ENCODE measurements around the gene ITFG1. TPM values are rescaled to one million over a fixed set of nuclear protein-coding genes. Genes with fewer than 3 reads are reported as not detected.

Gene ITFG1
- total and polyA plus RNA-seq, 2 of the 13 experiments (the other 11 are each of a cell fraction or from before 2014, with no cell fraction given), result 74.5 to 150 TPM

- TF ChIP-seq TMF1 (CRISPR knock-in tag; IDR thresholded peaks at IDR 0.05; ENCODE audit: low read depth) (no peak), GPN1 (CRISPR knock-in tag; IDR thresholded peaks at IDR 0.05; ENCODE audit: borderline replicate concordance) (no peak), ATF5 (CRISPR knock-in tag; IDR thresholded peaks at IDR 0.05; ENCODE audit: low read depth) (no peak), CTCF (CRISPR knock-in tag; IDR thresholded peaks at IDR 0.05) (no peak), ZNF563 (CRISPR knock-in tag; IDR thresholded peaks at IDR 0.05) (no peak), ZKSCAN1 (IDR thresholded peaks at IDR 0.05; ENCODE audit: low read length) (no peak), HNRNPLL (IDR thresholded peaks at IDR 0.05; ENCODE audit: low read depth, low read length, poor library complexity, severe bottlenecking) (no peak), ZBTB20 (CRISPR knock-in tag; IDR thresholded peaks at IDR 0.05; ENCODE audit: borderline replicate concordance, low read depth) (peak; percentile 75; the same call in 1 of the 2 replicates), ARID4A (CRISPR knock-in tag; IDR thresholded peaks at IDR 0.05; ENCODE audit: borderline replicate concordance) (peak; percentile 79; the same call in 1 of the 2 replicates), ARID5B (CRISPR knock-in tag; IDR thresholded peaks at IDR 0.05) (peak; percentile 95), NAIF1 (CRISPR knock-in tag; IDR thresholded peaks at IDR 0.05; ENCODE audit: borderline replicate concordance) (peak; percentile 66; the same call in 1 of the 2 replicates), PAXIP1 (CRISPR knock-in tag; conservative IDR thresholded peaks at IDR 0.05) (peak; percentile 95), ZNF143 (CRISPR knock-in tag; IDR thresholded peaks at IDR 0.05) (peak; percentile 59), ZNF263 (CRISPR knock-in tag; IDR thresholded peaks at IDR 0.05) (no peak; the same call in 1 of the 2 replicates)
Observed at GRCh38 chr16:47499700-47500264, 38.9 kb upstream of the ITFG1 start (continued).

Data from HepG2 (cell line).